ENCODE results near the gene OR52A1.
A peak's percentile ranks its signal among the peaks of the same experiment; 100 is the strongest.

OR52A1 gene

GRCh38 chr11:5131584-5132335 lies 22.8 kb downstream of the OR52A1 start:
- DNase-seq (ENCODE audit: low read depth) = no peak
- H3K4me3 ChIP-seq (ENCODE audit: low read length) = no peak overlapping the region
- TF ChIP-seq CTCF (conservative IDR thresholded peaks at IDR 0.05; ENCODE audit: low read depth, low read length) = no peak

GRCh38 chr11:5129457-5129877 lies 25.1 kb downstream of the OR52A1 start:
- no peak overlapping the region for H3K4me3 ChIP-seq (ENCODE audit: low read length)
- TF ChIP-seq CTCF (conservative IDR thresholded peaks at IDR 0.05; ENCODE audit: low read depth, low read length) = no peak
- no peak for DNase-seq (ENCODE audit: low read depth)

GRCh38 chr11:5124891-5125620 lies 29.5 kb downstream of the OR52A1 start:
- DNase-seq (ENCODE audit: low read depth) = no peak
- no peak for TF ChIP-seq CTCF (conservative IDR thresholded peaks at IDR 0.05; ENCODE audit: low read depth, low read length)

GRCh38 chr11:5123802-5124521 lies 30.6 kb downstream of the OR52A1 start:
- H3K4me3 ChIP-seq (ENCODE audit: low read length) = no peak overlapping the region
- peak; percentile 93 for TF ChIP-seq CTCF (conservative IDR thresholded peaks at IDR 0.05; ENCODE audit: low read depth, low read length)
- no peak for DNase-seq (ENCODE audit: low read depth)

More at GRCh38 chr11:5124891-5125620, 29.5 kb downstream of the OR52A1 start:
- no peak overlapping the region for H3K4me3 ChIP-seq (ENCODE audit: low read length)

GRCh38 chr11:5118893-5119292 lies 35.7 kb downstream of the OR52A1 start:
- H3K4me3 ChIP-seq (ENCODE audit: low read length) = no peak overlapping the region
- TF ChIP-seq CTCF (conservative IDR thresholded peaks at IDR 0.05; ENCODE audit: low read depth, low read length) = no peak
- no peak for DNase-seq (ENCODE audit: low read depth)

- TF ChIP-seq CTCF (conservative IDR thresholded peaks at IDR 0.05; ENCODE audit: low read depth, low read length) = no peak
- no peak for DNase-seq (ENCODE audit: low read depth)
- no peak overlapping the region for H3K4me3 ChIP-seq (ENCODE audit: low read length)
Measured at GRCh38 chr11:5117588-5117987, 37.0 kb downstream of the OR52A1 start.
